Parathyroid adenoma (tissue), 2 donors: Measurements from ENCODE around the gene BIN1.
A peak's percentile ranks its signal among the peaks of the same experiment; 100 is the strongest.
"Not testable (repeated sequence)": the region's sequence is repeated elsewhere in the genome, so short reads cannot be mapped to it uniquely, and the experiment has no call there.

Experiments used
- H2AFZ ChIP-seq: fragments of 300-600 bp; sonication (generic); one replicate; pipeline ENCODE4 v1.7.0; 2017; ENCODE audit warnings: antibody characterized with exemption, mild to moderate bottlenecking
- H3K27ac ChIP-seq: fragments of 300-600 bp; sonication (generic); one replicate; pipeline ENCODE4 v1.7.0; 2017
- H3K27me3 ChIP-seq: fragments of 300-600 bp; sonication (generic); one replicate; pipeline ENCODE4 v1.7.0; 2017; ENCODE audit warnings: low read length; ENCODE audit not compliant: control insufficient read depth, insufficient read depth
- H3K36me3 ChIP-seq: fragments of 300-600 bp; sonication (generic); one replicate; pipeline ENCODE4 v1.7.0; 2017; ENCODE audit warnings: low read length; ENCODE audit not compliant: control insufficient read depth, insufficient read depth
- H3K4me1 ChIP-seq: fragments of 300-600 bp; sonication (generic); one replicate; pipeline ENCODE4 v1.7.0; 2017; ENCODE audit warnings: control low read depth
- H3K4me2 ChIP-seq: fragments of 300-600 bp; sonication (generic); one replicate; pipeline ENCODE4 v1.7.0; 2017; ENCODE audit warnings: low read length
- H3K4me3 ChIP-seq: fragments of 300-600 bp; sonication (generic); one replicate; pipeline ENCODE4 v1.7.0; 2017; ENCODE audit warnings: low read depth, low read length
- H3K79me2 ChIP-seq: fragments of 300-600 bp; sonication (generic); one replicate; pipeline ENCODE4 v1.7.0; 2017; ENCODE audit warnings: control low read depth
- H3K9ac ChIP-seq: fragments of 300-600 bp; sonication (generic); one replicate; pipeline ENCODE4 v1.7.0; 2017; ENCODE audit warnings: mild to moderate bottlenecking
- H3K9me3 ChIP-seq: fragments of 300-600 bp; sonication (generic); one replicate; pipeline ENCODE4 v1.7.0; 2017; ENCODE audit warnings: low read length; ENCODE audit not compliant: control insufficient read depth
- CTCF ChIP-seq: fragments of 300-600 bp; sonication (generic); IDR thresholded peaks from one replicate; pipeline ENCODE4 v1.7.0; 2017; ENCODE audit warnings: antibody characterized with exemption, mild to moderate bottlenecking
- donor health status: primary hyperparathyroidism.

Gene BIN1

GRCh38 chr2:127029350-127030051 lies 77.5 kb downstream of the BIN1 start:
- Histone ChIP-seq H3K79me2 (no peaks in the 10 kb centered on the region), H3K27me3 (no peaks in the 10 kb centered on the region), H3K36me3 (no peaks in the 10 kb centered on the region), H3K9me3 (no peaks in the 10 kb centered on the region), H3K4me2 (no peak overlapping the region), H3K4me1 (peaks cover 2% of the 10 kb centered on the region), H2AFZ (no peak overlapping the region), H3K9ac (no peak overlapping the region), H3K4me3 (no peak overlapping the region), H3K27ac (no peak overlapping the region)
- TF ChIP-seq CTCF = no peak

GRCh38 chr2:127028745-127029144 lies 78.2 kb downstream of the BIN1 start:
- H3K27ac ChIP-seq, H3K4me1 ChIP-seq, H2AFZ ChIP-seq, H3K9me3 ChIP-seq, H3K79me2 ChIP-seq, H3K36me3 ChIP-seq, H3K4me2 ChIP-seq, H3K4me3 ChIP-seq, H3K27me3 ChIP-seq, H3K9ac ChIP-seq: not testable (repeated sequence)

- Histone ChIP-seq H3K4me3 (no peak overlapping the region), H3K27me3 (no peaks in the 10 kb centered on the region)
Observed at GRCh38 chr2:127027715-127028114, 79.2 kb downstream of the BIN1 start.

GRCh38 chr2:127025359-127026166 lies 81.4 kb downstream of the BIN1 start:
- no peaks in the 10 kb centered on the region for H3K36me3 ChIP-seq
- H3K4me2 ChIP-seq = peak overlapping the region; percentile 93
- H2AFZ ChIP-seq = peak overlapping the region; percentile 98
- peaks cover 2% of the 10 kb centered on the region for H3K4me1 ChIP-seq
- peak; percentile 54 for TF ChIP-seq CTCF
- H3K27me3 ChIP-seq = no peaks in the 10 kb centered on the region
- peak overlapping the region; percentile 32 for H3K4me3 ChIP-seq
- no peaks in the 10 kb centered on the region for H3K79me2 ChIP-seq
- H3K27ac ChIP-seq = peak overlapping the region; percentile 58
- no peaks in the 10 kb centered on the region for H3K9me3 ChIP-seq
- no peak overlapping the region for H3K9ac ChIP-seq

More at GRCh38 chr2:127027715-127028114, 79.2 kb downstream of the BIN1 start:
- Histone ChIP-seq H3K36me3 (no peaks in the 10 kb centered on the region), H3K79me2 (no peaks in the 10 kb centered on the region), H3K9ac (no peak overlapping the region), H3K4me2 (no peak overlapping the region), H3K27ac (no peak overlapping the region), H2AFZ (no peak overlapping the region), H3K4me1 (peaks cover 2% of the 10 kb centered on the region), H3K9me3 (no peaks in the 10 kb centered on the region)
- TF ChIP-seq CTCF = no peak

- H3K9ac ChIP-seq = no peak overlapping the region
Observed at GRCh38 chr2:127024769-127025358, 82.1 kb downstream of the BIN1 start.

More at GRCh38 chr2:127024769-127025358, 82.1 kb downstream of the BIN1 start:
- H3K27ac ChIP-seq = peak overlapping the region; percentile 58
- H3K36me3 ChIP-seq = no peaks in the 10 kb centered on the region
- H2AFZ ChIP-seq = peak overlapping the region; percentile 98
- peaks cover 2% of the 10 kb centered on the region for H3K4me1 ChIP-seq
- H3K4me2 ChIP-seq = peak overlapping the region; percentile 93
- TF ChIP-seq CTCF = peak; percentile 25
- H3K79me2 ChIP-seq = no peaks in the 10 kb centered on the region
- H3K9me3 ChIP-seq = no peaks in the 10 kb centered on the region
- peak overlapping the region; percentile 32 for H3K4me3 ChIP-seq
- H3K27me3 ChIP-seq = no peaks in the 10 kb centered on the region
